ENCODE data around the gene CABYR. TPM values are rescaled to one million over a fixed set of nuclear protein-coding genes. Genes with fewer than 3 reads are reported as not detected.

CABYR gene
- total RNA-seq, 1 experiment from 2014 or later = 10.6 TPM

DNA sequence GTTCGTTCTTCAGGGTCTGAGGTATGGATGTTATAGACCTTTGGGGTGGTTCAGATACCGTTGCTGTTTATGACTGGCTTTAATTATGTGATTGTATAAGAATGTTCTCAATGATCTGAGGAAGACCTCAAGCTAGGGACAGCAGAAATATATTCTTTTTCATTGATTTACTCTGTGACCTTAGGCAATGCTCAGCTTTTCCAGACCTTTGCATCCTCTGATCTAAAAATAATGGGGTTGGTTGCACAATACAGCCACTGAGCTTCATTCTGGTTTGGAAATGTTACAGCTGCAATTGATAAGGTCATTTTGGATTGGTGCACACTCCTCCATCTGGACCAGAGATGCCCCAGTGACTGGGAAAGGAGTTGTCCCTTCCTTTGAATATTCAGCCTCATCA lies 17.2 kb upstream of the CABYR start:
- Mint-ChIP-seq H3K27me3 (ENCODE audit: unreplicated experiment) (no peaks in the 10 kb centered on the region), H3K9me3 (ENCODE audit: low read depth, unreplicated experiment) (peaks cover 4% of the 10 kb centered on the region)
- BruUV-seq (replicated peaks) = no TSS peak

DNA sequence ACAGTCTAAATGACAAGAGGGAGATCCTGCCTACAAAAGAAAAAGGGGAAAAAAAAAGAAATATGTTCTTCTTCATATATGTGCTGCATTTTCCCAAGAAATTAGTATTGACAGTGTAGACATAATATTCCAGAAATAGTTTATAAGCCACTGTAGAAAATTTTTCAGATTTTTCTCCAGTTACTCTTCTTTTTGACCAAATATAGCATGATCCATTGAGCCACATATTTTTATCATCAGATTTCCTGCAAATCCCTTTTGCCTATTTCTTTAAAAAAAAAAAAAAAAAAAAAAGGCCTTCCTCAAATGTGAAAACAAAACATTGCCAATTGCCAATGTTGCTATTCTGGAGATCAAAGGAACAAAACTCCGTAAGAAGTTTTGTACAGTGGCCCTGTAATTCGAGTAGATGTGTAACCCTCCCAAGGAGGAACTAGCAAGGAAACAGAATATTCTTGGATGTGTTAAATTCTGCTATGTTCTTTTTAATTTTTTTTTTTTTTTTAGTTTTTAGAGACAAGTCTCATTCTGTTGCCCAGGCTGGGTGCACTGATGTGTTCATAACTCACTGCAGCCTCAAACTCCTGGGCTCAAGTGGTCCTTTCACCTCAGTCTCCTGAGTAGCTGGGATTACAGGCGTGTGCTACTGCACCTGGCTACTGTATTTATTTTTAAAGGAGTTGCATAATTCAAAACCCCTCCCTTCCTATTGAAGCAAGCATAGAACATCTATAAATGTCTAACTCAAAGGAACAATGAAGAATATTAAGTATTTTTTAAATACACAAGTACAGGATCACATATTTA lies 12.5 kb upstream of the CABYR start:
- Mint-ChIP-seq H3K4me3 (ENCODE audit: low read depth, unreplicated experiment) (no peak overlapping the region), H3K27ac (ENCODE audit: unreplicated experiment) (no peak overlapping the region), H3K4me1 (ENCODE audit: low read depth, unreplicated experiment) (no peaks in the 10 kb centered on the region), H3K27me3 (ENCODE audit: unreplicated experiment) (no peaks in the 10 kb centered on the region), H3K9me3 (ENCODE audit: low read depth, unreplicated experiment) (no peaks in the 10 kb centered on the region), H3K36me3 (ENCODE audit: insufficient read depth, unreplicated experiment) (no peaks in the 10 kb centered on the region)
- BruUV-seq (replicated peaks) = no TSS peak
- intact Hi-C loops (cut with micrococcal nuclease; ENCODE audit: unreplicated experiment) = no loop called here
- no peak for DNase-seq
- CTCF ChIA-PET = interaction anchor here (0.7 kb wide), 1 partner anchor 1805 kb away, joined by 5 read pairs; no protein-coding TSS in a partner anchor
- TF ChIP-seq, protein P1, sequence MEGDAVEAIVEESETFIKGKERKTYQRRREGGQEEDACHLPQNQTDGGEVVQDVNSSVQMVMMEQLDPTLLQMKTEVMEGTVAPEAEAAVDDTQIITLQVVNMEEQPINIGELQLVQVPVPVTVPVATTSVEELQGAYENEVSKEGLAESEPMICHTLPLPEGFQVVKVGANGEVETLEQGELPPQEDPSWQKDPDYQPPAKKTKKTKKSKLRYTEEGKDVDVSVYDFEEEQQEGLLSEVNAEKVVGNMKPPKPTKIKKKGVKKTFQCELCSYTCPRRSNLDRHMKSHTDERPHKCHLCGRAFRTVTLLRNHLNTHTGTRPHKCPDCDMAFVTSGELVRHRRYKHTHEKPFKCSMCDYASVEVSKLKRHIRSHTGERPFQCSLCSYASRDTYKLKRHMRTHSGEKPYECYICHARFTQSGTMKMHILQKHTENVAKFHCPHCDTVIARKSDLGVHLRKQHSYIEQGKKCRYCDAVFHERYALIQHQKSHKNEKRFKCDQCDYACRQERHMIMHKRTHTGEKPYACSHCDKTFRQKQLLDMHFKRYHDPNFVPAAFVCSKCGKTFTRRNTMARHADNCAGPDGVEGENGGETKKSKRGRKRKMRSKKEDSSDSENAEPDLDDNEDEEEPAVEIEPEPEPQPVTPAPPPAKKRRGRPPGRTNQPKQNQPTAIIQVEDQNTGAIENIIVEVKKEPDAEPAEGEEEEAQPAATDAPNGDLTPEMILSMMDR (IDR thresholded peaks at IDR 0.05; ENCODE audit: unreplicated experiment) = no peak

More for the DNA sequence above, 17.2 kb upstream of the CABYR start:
- DNase-seq = no peak
- intact Hi-C loops (cut with micrococcal nuclease; ENCODE audit: unreplicated experiment) = no loop called here
- no peak overlapping the region for H3K4me3 Mint-ChIP-seq (ENCODE audit: low read depth, unreplicated experiment)
- TF ChIP-seq, protein P1 (IDR thresholded peaks at IDR 0.05; ENCODE audit: unreplicated experiment) = no peak
- H3K27ac Mint-ChIP-seq (ENCODE audit: unreplicated experiment) = no peak overlapping the region
- H3K4me1 Mint-ChIP-seq (ENCODE audit: low read depth, unreplicated experiment) = peaks cover 8% of the 10 kb centered on the region
- CTCF ChIA-PET = no interaction called here
- no peaks in the 10 kb centered on the region for H3K36me3 Mint-ChIP-seq (ENCODE audit: insufficient read depth, unreplicated experiment)

DNA sequence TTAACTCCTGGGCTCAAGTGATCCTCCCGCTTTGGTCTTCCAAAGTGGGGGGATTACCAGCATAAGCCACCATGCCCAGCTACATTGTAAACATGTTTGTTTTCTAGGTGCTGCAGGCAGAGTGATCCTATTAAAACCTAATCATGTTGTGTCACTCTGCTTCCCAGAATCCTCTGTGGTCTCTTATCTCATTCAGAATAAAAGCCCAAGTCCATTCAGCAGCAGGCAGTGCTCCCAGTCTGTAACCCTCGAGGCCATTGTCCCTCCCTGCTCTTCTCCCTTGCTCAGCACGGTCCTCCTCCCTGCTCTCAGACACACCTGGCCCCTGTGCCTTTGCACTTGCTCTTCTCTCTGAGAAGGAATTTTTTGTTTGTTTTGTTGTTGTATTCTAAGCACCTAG lies 11.1 kb upstream of the CABYR start:
- Mint-ChIP-seq H3K36me3 (ENCODE audit: insufficient read depth, unreplicated experiment) (no peaks in the 10 kb centered on the region), H3K9me3 (ENCODE audit: low read depth, unreplicated experiment) (no peaks in the 10 kb centered on the region), H3K4me1 (ENCODE audit: low read depth, unreplicated experiment) (no peaks in the 10 kb centered on the region), H3K4me3 (ENCODE audit: low read depth, unreplicated experiment) (no peak overlapping the region), H3K27ac (ENCODE audit: unreplicated experiment) (no peak overlapping the region), H3K27me3 (ENCODE audit: unreplicated experiment) (no peaks in the 10 kb centered on the region)
- intact Hi-C loops (cut with micrococcal nuclease; ENCODE audit: unreplicated experiment) = no loop called here
- TF ChIP-seq, protein P1 (IDR thresholded peaks at IDR 0.05; ENCODE audit: unreplicated experiment) = no peak
- BruUV-seq (replicated peaks) = no TSS peak
- no peak for DNase-seq
- CTCF ChIA-PET = no interaction called here

DNA sequence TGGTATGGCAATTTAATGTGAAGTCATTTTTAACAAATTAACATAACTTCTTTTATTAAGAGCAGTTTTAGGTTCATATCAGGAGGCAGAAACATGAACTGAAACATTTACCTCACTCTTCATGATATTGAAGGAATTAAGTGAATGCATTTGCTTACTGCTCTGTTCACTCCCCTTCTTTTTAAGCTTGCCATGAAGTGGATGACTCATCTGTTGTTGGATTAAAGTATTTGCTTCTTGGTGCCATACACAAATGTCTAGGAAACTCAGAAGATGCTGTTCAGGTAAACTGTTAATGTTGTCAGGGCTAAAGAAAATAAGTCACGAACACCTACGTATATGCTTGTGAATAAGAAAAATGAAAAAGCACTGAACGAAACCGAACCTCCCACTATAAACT lies 10.2 kb upstream of the CABYR start:
- no peaks in the 10 kb centered on the region for H3K4me1 Mint-ChIP-seq (ENCODE audit: low read depth, unreplicated experiment)
- H3K9me3 Mint-ChIP-seq (ENCODE audit: low read depth, unreplicated experiment) = no peaks in the 10 kb centered on the region
- intact Hi-C loops (cut with micrococcal nuclease; ENCODE audit: unreplicated experiment) = no loop called here
- no peak for DNase-seq
- H3K36me3 Mint-ChIP-seq (ENCODE audit: insufficient read depth, unreplicated experiment) = no peaks in the 10 kb centered on the region
- no peaks in the 10 kb centered on the region for H3K27me3 Mint-ChIP-seq (ENCODE audit: unreplicated experiment)
- H3K4me3 Mint-ChIP-seq (ENCODE audit: low read depth, unreplicated experiment) = no peak overlapping the region
- no peak overlapping the region for H3K27ac Mint-ChIP-seq (ENCODE audit: unreplicated experiment)
- TF ChIP-seq, protein P1 (IDR thresholded peaks at IDR 0.05; ENCODE audit: unreplicated experiment) = no peak
- no TSS peak for BruUV-seq (replicated peaks)
- CTCF ChIA-PET = no interaction called here
